HFFc6 (cell line): ENCODE measurements around the gene B4GALNT1. TPM values are rescaled to one million over a fixed set of nuclear protein-coding genes. Genes with fewer than 3 reads are reported as not detected.
"Not testable (repeated sequence)": the region's sequence is repeated elsewhere in the genome, so short reads cannot be mapped to it uniquely, and the experiment has no call there.

Experiments used
- DNase-seq: peaks from one replicate; pipeline ENCODE4 v3.0.0-alpha.2; 2018
- H3K27ac Mint-ChIP-seq: 2 replicates; pipeline ENCODE4 v1.8.0; 2020; ENCODE audit warnings: mild to moderate bottlenecking, mixed read lengths
- H3K27me3 Mint-ChIP-seq: 2 replicates; pipeline ENCODE4 v1.8.0; 2021; ENCODE audit warnings: mild to moderate bottlenecking, moderate library complexity, mixed read lengths; ENCODE audit not compliant: insufficient read depth
- H3K36me3 Mint-ChIP-seq: 2 replicates; pipeline ENCODE4 v1.8.0; 2021; ENCODE audit warnings: low read depth, mixed read lengths
- H3K4me1 Mint-ChIP-seq: 2 replicates; pipeline ENCODE4 v1.8.0; 2020; ENCODE audit warnings: low read depth, mixed read lengths
- H3K4me3 Mint-ChIP-seq: 2 replicates; pipeline ENCODE4 v1.8.0; 2020; ENCODE audit warnings: mild to moderate bottlenecking, moderate library complexity, mixed read lengths
- H3K9me3 Mint-ChIP-seq: 2 replicates; pipeline ENCODE4 v1.8.0; 2020; ENCODE audit warnings: mild to moderate bottlenecking, mixed read lengths
- total RNA-seq, 6 experiments: library from RNA; stranded (reverse); fragmentation: NEBNext Ultra II Directional; extraction: Animal tissue kit (Norgen Biotek cat#: 25700); gene quantifications; 2 replicates in 1 of 6; 3 replicates in 5 of 6; pipeline ENCODE4 v1.2.3, GENCODE V29; 2021
- TF ChIP-seq, protein P1 (sequence below): fragments of 200-600 bp; sonication (generic); IDR thresholded peaks from 2 replicates; pipeline ENCODE4 v1.5.0; 2021; ENCODE audit warnings: antibody characterized with exemption, mild to moderate bottlenecking

B4GALNT1 gene
- total RNA-seq, 6 experiments from 2014 or later, result 1.4 to 3.1 (median 2.3) TPM

DNA sequence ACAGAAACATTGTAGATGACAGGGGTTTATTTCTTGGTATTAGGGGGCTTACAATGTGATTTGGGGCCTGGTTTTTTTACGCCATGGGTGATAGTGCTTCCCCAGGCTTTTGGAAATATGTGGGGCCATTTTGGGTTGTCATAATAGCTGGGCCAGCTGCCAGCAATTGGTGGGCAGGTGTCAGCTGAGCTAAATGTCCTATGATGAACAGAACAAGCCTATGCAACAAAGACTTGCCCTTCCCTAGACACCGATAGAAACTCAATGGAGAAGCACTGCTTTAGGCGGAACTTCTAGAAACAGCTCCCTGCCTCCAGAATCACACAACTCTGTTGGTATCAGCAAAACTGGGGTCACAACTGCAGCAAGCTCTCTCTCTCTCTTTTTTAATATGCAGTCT is 5.1 kb upstream of the B4GALNT1 start:
- H3K27ac Mint-ChIP-seq, result no peak overlapping the region
- H3K4me3 Mint-ChIP-seq, result no peak overlapping the region
- H3K36me3 Mint-ChIP-seq, result no peaks in the 10 kb centered on the region
- no peaks in the 10 kb centered on the region for H3K9me3 Mint-ChIP-seq
- peaks cover 14% of the 10 kb centered on the region for H3K27me3 Mint-ChIP-seq
- DNase-seq, result no peak
- TF ChIP-seq, protein P1, sequence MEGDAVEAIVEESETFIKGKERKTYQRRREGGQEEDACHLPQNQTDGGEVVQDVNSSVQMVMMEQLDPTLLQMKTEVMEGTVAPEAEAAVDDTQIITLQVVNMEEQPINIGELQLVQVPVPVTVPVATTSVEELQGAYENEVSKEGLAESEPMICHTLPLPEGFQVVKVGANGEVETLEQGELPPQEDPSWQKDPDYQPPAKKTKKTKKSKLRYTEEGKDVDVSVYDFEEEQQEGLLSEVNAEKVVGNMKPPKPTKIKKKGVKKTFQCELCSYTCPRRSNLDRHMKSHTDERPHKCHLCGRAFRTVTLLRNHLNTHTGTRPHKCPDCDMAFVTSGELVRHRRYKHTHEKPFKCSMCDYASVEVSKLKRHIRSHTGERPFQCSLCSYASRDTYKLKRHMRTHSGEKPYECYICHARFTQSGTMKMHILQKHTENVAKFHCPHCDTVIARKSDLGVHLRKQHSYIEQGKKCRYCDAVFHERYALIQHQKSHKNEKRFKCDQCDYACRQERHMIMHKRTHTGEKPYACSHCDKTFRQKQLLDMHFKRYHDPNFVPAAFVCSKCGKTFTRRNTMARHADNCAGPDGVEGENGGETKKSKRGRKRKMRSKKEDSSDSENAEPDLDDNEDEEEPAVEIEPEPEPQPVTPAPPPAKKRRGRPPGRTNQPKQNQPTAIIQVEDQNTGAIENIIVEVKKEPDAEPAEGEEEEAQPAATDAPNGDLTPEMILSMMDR, result no peak
- peaks cover 6% of the 10 kb centered on the region for H3K4me1 Mint-ChIP-seq

DNA sequence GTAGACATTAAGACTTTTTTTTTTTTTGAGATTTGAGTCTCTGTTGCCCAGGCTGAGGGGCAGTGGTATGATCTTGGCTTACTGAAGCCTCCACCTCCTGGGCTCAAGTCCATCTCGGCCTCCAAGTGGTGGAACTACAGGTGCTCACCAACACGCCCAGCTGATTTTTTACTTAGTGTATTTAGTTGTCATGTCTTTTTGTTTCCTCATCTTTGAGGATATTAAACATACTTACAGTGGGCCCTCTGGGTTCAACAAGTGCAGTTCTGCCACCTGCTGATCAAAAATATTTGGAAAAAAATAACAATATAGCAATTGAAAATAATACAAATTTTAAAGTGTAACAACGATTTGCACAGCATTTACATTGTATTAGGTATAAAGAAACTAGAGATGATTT is 4.4 kb upstream of the B4GALNT1 start:
- Mint-ChIP-seq H3K4me3 (no peak overlapping the region), H3K9me3 (no peaks in the 10 kb centered on the region), H3K27ac (no peak overlapping the region), H3K36me3 (no peaks in the 10 kb centered on the region), H3K27me3 (peaks cover 11% of the 10 kb centered on the region), H3K4me1 (peaks cover 6% of the 10 kb centered on the region)
- no peak for DNase-seq
- TF ChIP-seq, protein P1, result peak; percentile 42

DNA sequence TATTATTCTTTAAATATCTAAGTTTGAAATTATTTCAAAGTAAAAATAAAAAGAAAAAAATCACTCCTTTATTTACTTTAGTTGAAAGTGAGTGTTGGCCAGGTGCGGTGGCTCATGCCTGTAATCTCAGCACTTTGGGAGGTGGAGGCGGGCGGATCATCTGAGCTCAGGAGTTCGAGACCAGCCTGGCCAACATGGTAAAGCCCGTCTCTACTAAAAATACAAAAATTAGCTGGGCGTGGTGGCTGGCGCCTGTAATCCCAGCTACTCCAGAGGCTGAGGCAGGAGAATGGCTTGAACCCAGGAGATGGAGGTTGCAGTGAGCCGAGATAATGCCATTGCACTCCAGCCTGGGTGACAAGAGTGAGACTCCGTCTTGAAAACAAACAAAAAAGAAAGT is 3.7 kb upstream of the B4GALNT1 start:
- DNase-seq, H3K4me1 Mint-ChIP-seq, H3K27ac Mint-ChIP-seq, H3K4me3 Mint-ChIP-seq, H3K36me3 Mint-ChIP-seq, H3K9me3 Mint-ChIP-seq: not testable (repeated sequence)
- peaks cover 14% of the 10 kb centered on the region for H3K27me3 Mint-ChIP-seq

DNA sequence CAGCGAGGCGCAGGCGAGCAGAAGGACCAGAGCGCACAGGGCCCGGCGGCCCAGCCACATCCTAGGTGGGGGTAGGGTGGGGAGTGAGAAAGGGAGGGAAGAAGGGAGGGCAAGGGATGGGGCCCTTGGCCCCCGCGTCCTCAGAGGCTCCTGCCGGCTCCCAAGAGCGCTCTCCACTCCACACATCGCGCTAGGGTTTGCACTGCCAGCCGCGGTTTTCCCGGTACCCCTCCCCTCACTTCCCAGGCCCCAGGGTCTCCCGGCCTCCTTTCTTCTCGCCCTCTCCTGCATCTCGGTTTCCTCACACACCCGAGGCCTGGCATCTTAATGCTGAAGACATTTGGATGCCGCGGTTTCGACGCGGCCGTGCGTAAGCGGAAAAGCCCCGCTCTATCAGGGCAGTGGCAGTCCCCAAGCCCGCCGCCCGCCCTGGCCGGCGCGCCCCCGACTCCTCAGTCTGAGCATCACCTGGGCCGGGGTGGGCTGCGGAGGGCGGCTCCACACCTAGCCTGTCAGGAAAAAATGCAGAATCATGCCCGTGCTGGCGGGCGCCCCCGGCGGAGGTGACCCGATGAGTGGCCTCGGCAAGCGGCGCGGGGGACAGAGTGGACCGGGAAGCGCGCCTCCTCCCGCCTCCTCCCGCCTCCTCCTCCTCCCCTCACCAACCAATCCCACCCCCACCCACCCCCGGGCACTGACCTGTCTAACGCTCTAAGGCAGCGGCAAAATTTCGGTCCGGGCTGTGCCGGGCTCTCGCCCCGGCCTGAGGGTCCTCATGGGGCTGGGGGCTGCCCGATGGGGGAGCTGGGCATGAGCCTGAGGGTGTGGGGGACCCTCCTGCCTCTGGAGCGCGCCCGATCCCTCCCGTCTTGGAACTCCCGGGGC is 686 bp downstream of the B4GALNT1 start:
- H3K36me3 Mint-ChIP-seq, result no peaks in the 10 kb centered on the region
- H3K4me3 Mint-ChIP-seq, result peak overlapping the region; percentile 69
- TF ChIP-seq, protein P1, result no peak
- H3K4me1 Mint-ChIP-seq, result peaks cover 6% of the 10 kb centered on the region
- no peak overlapping the region for H3K27ac Mint-ChIP-seq
- H3K9me3 Mint-ChIP-seq, result no peaks in the 10 kb centered on the region
- DNase-seq, result no peak
- H3K27me3 Mint-ChIP-seq, result peaks cover 7% of the 10 kb centered on the region

DNA sequence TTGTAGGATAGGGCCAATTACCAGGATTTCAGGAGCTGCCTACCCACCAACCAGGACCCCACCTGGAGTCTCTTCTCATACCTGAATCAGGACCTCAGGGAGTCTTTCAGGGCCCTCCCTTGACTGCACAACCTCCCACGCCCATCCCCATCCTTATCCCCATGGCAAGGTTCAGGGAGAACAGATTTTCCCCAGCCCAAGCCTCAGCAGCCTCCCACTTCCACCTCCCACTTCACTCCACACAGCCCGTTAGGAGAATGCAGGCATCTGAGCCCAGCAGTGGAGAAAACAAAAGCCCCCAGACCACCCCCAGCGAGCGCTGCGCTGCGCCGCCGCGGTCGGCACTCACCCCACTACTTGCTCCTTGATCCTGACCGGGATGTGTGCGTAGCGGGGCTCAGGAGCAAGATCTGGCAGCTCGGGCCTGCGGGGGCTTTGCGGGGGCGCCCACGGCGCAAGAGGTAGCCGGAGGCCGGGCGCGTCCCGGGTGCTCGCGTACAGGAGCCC is 1.4 kb downstream of the B4GALNT1 start:
- H3K27me3 Mint-ChIP-seq, result peaks cover 10% of the 10 kb centered on the region
- TF ChIP-seq, protein P1, result no peak

DNA sequence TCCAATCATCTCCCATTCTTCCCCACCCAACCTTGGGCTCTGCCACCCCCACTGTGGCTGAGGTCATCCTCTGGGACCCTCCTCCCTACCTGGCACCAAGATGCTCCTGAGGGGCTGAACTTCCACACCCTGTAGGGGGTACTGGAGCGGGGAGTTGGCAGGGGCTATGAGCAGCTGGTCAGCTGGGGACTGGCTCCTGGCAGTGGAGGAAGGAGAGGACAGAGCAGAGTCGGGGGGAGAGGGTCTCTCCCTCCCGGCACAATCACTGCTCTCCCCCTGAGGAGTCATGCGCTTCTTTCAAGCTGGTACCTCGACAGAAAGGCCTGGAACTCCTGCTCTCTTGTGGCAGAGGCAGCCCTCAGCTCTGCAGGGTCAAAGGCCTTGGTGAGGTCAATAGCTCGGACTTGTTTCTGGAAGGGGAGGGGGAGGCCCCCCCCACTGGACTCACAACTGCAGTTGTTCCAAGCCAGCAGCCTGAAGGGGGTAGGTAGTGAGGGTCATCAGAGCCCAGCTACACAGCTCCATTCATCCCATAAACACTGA is 2.0 kb downstream of the B4GALNT1 start:
- H3K9me3 Mint-ChIP-seq, result no peaks in the 10 kb centered on the region

More for the DNA sequence above, 1.4 kb downstream of the B4GALNT1 start:
- DNase-seq, result no peak
- H3K4me3 Mint-ChIP-seq, result peak overlapping the region; percentile 69; the same call in 1 of the 2 replicates
- H3K9me3 Mint-ChIP-seq, result no peaks in the 10 kb centered on the region
- H3K4me1 Mint-ChIP-seq, result peaks cover 6% of the 10 kb centered on the region
- H3K27ac Mint-ChIP-seq, result no peak overlapping the region
- no peaks in the 10 kb centered on the region; the same call in 1 of the 2 replicates for H3K36me3 Mint-ChIP-seq

More for the DNA sequence above, 2.0 kb downstream of the B4GALNT1 start:
- Mint-ChIP-seq H3K27ac (no peak overlapping the region), H3K36me3 (no peaks in the 10 kb centered on the region; the same call in 1 of the 2 replicates), H3K4me3 (no peak overlapping the region), H3K27me3 (peaks cover 13% of the 10 kb centered on the region), H3K4me1 (peaks cover 6% of the 10 kb centered on the region)
- DNase-seq, result no peak
- TF ChIP-seq, protein P1, result no peak
